SKM-1 (cell line): ENCODE data around the gene URB1.
"Not testable (repeated sequence)": the region's sequence is repeated elsewhere in the genome, so short reads cannot be mapped to it uniquely, and the experiment has no call there.

Experiments used
- DNase-seq: peaks from one replicate; lab custom pipeline; 2025; ENCODE audit not compliant: unreplicated experiment; lab: John Stamatoyannopoulos, UW

Gene URB1

GRCh38 chr21:32320059-32320458, 72.8 kb downstream of the URB1 start:
- DNase-seq: no peak

- no peak for DNase-seq
These were observed 73.8 kb downstream of the URB1 start for GRCh38 chr21:32319012-32319411.

- DNase-seq: no peak
These were observed 75.1 kb downstream of the URB1 start for GRCh38 chr21:32317726-32318125.

GRCh38 chr21:32316361-32317215, 76.2 kb downstream of the URB1 start:
- DNase-seq: no peak

- DNase-seq: no peak
These were observed 77.1 kb downstream of the URB1 start for GRCh38 chr21:32315511-32316281.

- DNase-seq: no peak
These were observed 78.0 kb downstream of the URB1 start for GRCh38 chr21:32314806-32315205.

- no peak for DNase-seq
These were observed 79.8 kb downstream of the URB1 start for GRCh38 chr21:32312976-32313375.

GRCh38 chr21:32312326-32312725, 80.5 kb downstream of the URB1 start:
- DNase-seq: no peak

GRCh38 chr21:32311621-32312020, 81.2 kb downstream of the URB1 start:
- DNase-seq: no peak

- not testable (repeated sequence) for DNase-seq
These were observed 81.8 kb downstream of the URB1 start for GRCh38 chr21:32310976-32311375.

- no peak for DNase-seq
These were observed 82.8 kb downstream of the URB1 start for GRCh38 chr21:32309906-32310460.

GRCh38 chr21:32308696-32309095, 84.1 kb downstream of the URB1 start:
- no peak for DNase-seq

- no peak for DNase-seq
These were observed 85.1 kb downstream of the URB1 start for GRCh38 chr21:32307706-32308105.

- no peak for DNase-seq
These were observed 86.6 kb downstream of the URB1 start for GRCh38 chr21:32306021-32306780.

GRCh38 chr21:32304998-32305397, 87.8 kb downstream of the URB1 start:
- no peak for DNase-seq

GRCh38 chr21:32303385-32303784, 89.4 kb downstream of the URB1 start:
- no peak for DNase-seq

GRCh38 chr21:32302560-32302959, 90.3 kb downstream of the URB1 start:
- no peak for DNase-seq

GRCh38 chr21:32301596-32301995, 91.2 kb downstream of the URB1 start:
- DNase-seq: no peak

GRCh38 chr21:32300117-32300681, 92.6 kb downstream of the URB1 start:
- no peak for DNase-seq

GRCh38 chr21:32299695-32300094, 93.1 kb downstream of the URB1 start:
- DNase-seq: no peak

- no peak for DNase-seq
These were observed 94.1 kb downstream of the URB1 start, which contains the start of gene MRAP for GRCh38 chr21:32298658-32299081. TSS of gene MRAP (plus strand) at chr21:32298855. CDS start at chr21:32298972, 117 bp downstream.
